HepG2 (cell line): ENCODE data around the gene NEUROD4. TPM values are rescaled to one million over a fixed set of nuclear protein-coding genes. Genes with fewer than 3 reads are reported as not detected.

Experiments
- ATAC-seq: fragments of 200-7000 bp; cut with Tn5 transposase; 3 replicates; pipeline ENCODE4 v1.9.1; 2020; ENCODE audit warnings: mild to moderate bottlenecking, moderate library complexity
- BruUV-seq: library from RNA; stranded (reverse); fragments of 400-500 nt; replicated peaks from 2 replicates; lab custom pipeline; 2021; lab: Mats Ljungman, UMichigan
- CTCF ChIA-PET: fragments of 300-600 bp; formaldehyde crosslinking; extraction: SDS; loops from one replicate; lab custom pipeline; 2021; ENCODE audit warnings: low total read pairs, inconsistent platforms, low intra/inter-chr PET ratio; lab: Yijun Ruan, JAX
- POLR2A ChIA-PET: fragments of 350-600 bp; sonication (Branson Sonifier 250); formaldehyde crosslinking; loops from one replicate; lab custom pipeline; 2020; ENCODE audit warnings: antibody characterized with exemption, inconsistent platforms; lab: Yijun Ruan, JAX
- DNase-seq: peaks from one replicate; pipeline ENCODE4 v3.0.0-alpha.2; 2015; ENCODE audit warnings: low spot score
- FAIRE-seq: peaks from 3 replicates; lab custom pipeline; 2011; peaks lifted over from hg19 to GRCh38; lab: Jason Lieb, UNC
- H2AFZ ChIP-seq: one replicate; pipeline ENCODE4 v1.6.1; 2011; ENCODE audit warnings: low read length, inconsistent platforms
- H3K27ac ChIP-seq: fragments of 300-600 bp; 3 replicates; pipeline ENCODE4 v1.8.0; 2011; ENCODE audit warnings: mixed run types, mild to moderate bottlenecking, mixed read lengths, low read length, inconsistent platforms; ENCODE audit not compliant: insufficient read depth; ENCODE audit errors: extremely low read length
- H3K27me3 ChIP-seq, 2 experiments: fragments of 200-600 bp in 1 of 2; 2 replicates in 1 of 2; 3 replicates in 1 of 2; pipeline versions ENCODE4 v1.6.0 to v1.8.0; 2011; ENCODE audit warnings: low read length in 2 of 2, mild to moderate bottlenecking in 2 of 2, moderate library complexity in 2 of 2, inconsistent platforms in 1 of 2; ENCODE audit not compliant: insufficient read depth in 2 of 2, control insufficient read depth in 1 of 2
- H3K36me3 ChIP-seq, 2 experiments: fragments of 200-600 bp in 1 of 2; replicated peaks in 1 of 2; 2 replicates in 1 of 2; 3 replicates in 1 of 2; pipeline versions ENCODE4 v1.5.1 to v1.8.0; 2011; ENCODE audit warnings: low read length in 2 of 2, inconsistent platforms in 1 of 2; ENCODE audit not compliant: insufficient read depth in 2 of 2, control insufficient read depth in 1 of 2
- H3K4me1 ChIP-seq: 2 replicates; pipeline ENCODE4 v1.5.1; 2012; ENCODE audit warnings: low read length, inconsistent platforms; ENCODE audit not compliant: insufficient read depth
- H3K4me2 ChIP-seq: 2 replicates; pipeline ENCODE4 v1.6.0; 2011; ENCODE audit warnings: low read depth, low read length, inconsistent platforms
- H3K4me3 ChIP-seq, 3 experiments: fragments of 200-600 bp in 1 of 3; sonication (generic), shearing (Covaris generic) in 1 of 3; replicated peaks in 1 of 3; 2 replicates each; pipeline ENCODE4 v1.5.1; 2011 to 2016; ENCODE audit warnings: low read length in 3 of 3, inconsistent platforms in 2 of 3, low read depth in 2 of 3, mild to moderate bottlenecking in 2 of 3, control low read depth in 1 of 3, mixed read lengths in 1 of 3; ENCODE audit not compliant: insufficient read depth in 1 of 3
- H3K79me2 ChIP-seq: one replicate; pipeline ENCODE4 v1.6.1; 2011; ENCODE audit warnings: low read length, inconsistent platforms; ENCODE audit not compliant: insufficient read depth
- H3K9ac ChIP-seq: 2 replicates; pipeline ENCODE4 v1.6.0; 2011; ENCODE audit warnings: mild to moderate bottlenecking, low read depth, low read length, inconsistent platforms; ENCODE audit not compliant: insufficient read depth
- H3K9me3 ChIP-seq: 2 replicates; pipeline ENCODE4 v1.5.1; 2012; ENCODE audit warnings: mild to moderate bottlenecking, low read length
- H4K20me1 ChIP-seq: 2 replicates; pipeline ENCODE4 v1.6.0; 2011; ENCODE audit warnings: inconsistent platforms, mild to moderate bottlenecking, low read length, moderate library complexity; ENCODE audit not compliant: insufficient read depth
- GZF1 ChIP-seq: sonication (generic); formaldehyde crosslinking; IDR thresholded peaks from 2 replicates; pipeline ENCODE4 v1.5.1; 2020; ENCODE audit warnings: mild to moderate bottlenecking, missing genetic modification reagents
- MNT ChIP-seq: fragments of 450-650 bp; IDR thresholded peaks from 2 replicates; pipeline ENCODE4 v1.6.1; 2016
- SP140L ChIP-seq: sonication (generic); formaldehyde crosslinking; IDR thresholded peaks from 2 replicates; pipeline ENCODE4 v1.4.0; 2020; ENCODE audit warnings: missing genetic modification reagents, borderline replicate concordance
- ZNF414 ChIP-seq: sonication (generic); formaldehyde crosslinking; IDR thresholded peaks from 2 replicates; pipeline ENCODE4 v1.5.0; 2020; ENCODE audit warnings: missing genetic modification reagents
- ZNF776 ChIP-seq: sonication (generic); formaldehyde crosslinking; IDR thresholded peaks from 2 replicates; pipeline ENCODE4 v1.4.0; 2020; ENCODE audit warnings: mild to moderate bottlenecking, missing genetic modification reagents
- ZNF790 ChIP-seq: sonication (generic); formaldehyde crosslinking; IDR thresholded peaks from 2 replicates; pipeline ENCODE4 v1.8.0; 2022; ENCODE audit warnings: missing genetic modification reagents, mild to moderate bottlenecking, borderline replicate concordance
- ZSCAN5A ChIP-seq: sonication (generic); formaldehyde crosslinking; IDR thresholded peaks from 2 replicates; pipeline ENCODE4 v1.8.0; 2022; ENCODE audit warnings: mild to moderate bottlenecking, missing genetic modification reagents, borderline replicate concordance
- WGBS: methylation state at CpG from one replicate; pipeline ENCODE4 v1.1.6; 2017; ENCODE audit warnings: low lambda C conversion rate; 5-methylcytosine and 5-hydroxymethylcytosine counted together
- in situ Hi-C: cut with HindIII; loops from 2 replicates; pipeline ENCODE4 v1.10.0; 2017; ENCODE audit warnings: low pct_unique_long_range_greater_than_20kb; ENCODE audit not compliant: extremely low pct_ligation_motif_present
- intact Hi-C: fragments of 100-400 bp; cut with micrococcal nuclease; formaldehyde crosslinking; loops from one replicate; pipeline ENCODE4 v1.10.0; 2022; ENCODE audit not compliant: unreplicated experiment
- polyA plus RNA-seq, 8 experiments: library from polyadenylated mRNA; depleted of rRNA in 3 of 8; stranded (reverse) in 7 of 8; unstranded in 1 of 8; fragments of >200 nt; fragmentation: Illumina TruSeq in 4 of 8; extraction: Trizol in 4 of 8; gene quantifications; 2 replicates each; pipeline versions ENCODE4 v1.2.1 to v1.2.3, GENCODE V29; 2011 to 2016; ENCODE audit warnings: low read depth in 4 of 8, missing spikeins in 1 of 8, mixed read lengths in 1 of 8; ENCODE audit not compliant: insufficient read depth in 1 of 8
- total RNA-seq, 5 experiments: library from RNA; depleted of rRNA; stranded (reverse); fragments of >200 nt; fragmentation: Illumina TruSeq; extraction: Trizol; gene quantifications; 2 replicates each; pipeline ENCODE4 v1.2.3, GENCODE V29; 2016; ENCODE audit warnings: low read depth in 1 of 5

Gene NEUROD4
- total and polyA plus RNA-seq, 2 of the 13 experiments (the other 11 are each of a cell fraction or from before 2014, with no cell fraction given), result not detected

- TF ChIP-seq GZF1 (CRISPR knock-in tag), result no peak
- TF ChIP-seq ZNF776, result no peak
- TF ChIP-seq ZNF790 (CRISPR knock-in tag), result no peak
- no peak for TF ChIP-seq MNT
- no peak for TF ChIP-seq ZNF414 (CRISPR knock-in tag)
- TF ChIP-seq SP140L (CRISPR knock-in tag), result no peak
- TF ChIP-seq ZSCAN5A (CRISPR knock-in tag), result no peak
- no peak overlapping the region for H3K27ac ChIP-seq
- H3K4me1 ChIP-seq, result no peaks in the 10 kb centered on the region
- no peak for ATAC-seq
- no TSS peak for BruUV-seq
- POLR2A ChIA-PET, result no interaction called here
- intact Hi-C loops (no loop called here), in situ Hi-C loops (no loop called here)
- H2AFZ ChIP-seq, result no peak overlapping the region
- H3K9ac ChIP-seq, result no peak overlapping the region
- no peaks in the 10 kb centered on the region for H3K79me2 ChIP-seq
- H3K27me3 ChIP-seq, result peaks cover 0 to 16% of the 10 kb centered on the region in 2 experiments; a peak in 1 of 5 replicates
- 21% methylated on average over 6 of the region's 6 CpGs for WGBS
- CTCF ChIA-PET, result no interaction called here
- FAIRE-seq, result no peak
- no peak overlapping the region for H3K4me2 ChIP-seq
- no peaks in the 10 kb centered on the region for H4K20me1 ChIP-seq
- H3K9me3 ChIP-seq, result no peaks in the 10 kb centered on the region
- no peak overlapping the region for H3K4me3 ChIP-seq
- no peaks in the 10 kb centered on the region for H3K36me3 ChIP-seq
- DNase-seq, result no peak
Measured at GRCh38 chr12:55034218-55034617, 14.4 kb downstream of the NEUROD4 start.
